ENCODE results near the gene B3GNT5.

B3GNT5 gene

DNA sequence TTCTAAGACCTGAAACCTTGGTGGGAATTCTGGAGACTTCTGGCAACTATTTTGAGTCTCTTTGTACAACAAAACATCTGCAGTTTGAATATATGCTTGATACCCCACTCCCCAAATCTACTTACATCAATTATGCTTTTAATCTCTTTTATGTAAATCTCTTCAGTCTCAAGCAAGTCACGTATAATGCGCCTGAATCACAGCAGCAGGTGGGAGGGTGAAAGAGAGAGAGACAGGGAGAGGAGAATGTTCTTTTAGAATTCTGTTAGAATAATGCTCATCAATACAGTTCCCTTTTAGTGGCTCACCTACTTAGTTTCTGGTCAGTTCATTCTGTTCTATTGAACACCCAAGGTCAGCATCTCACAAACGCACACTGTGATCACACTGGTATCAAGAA lies 22.2 kb upstream of the B3GNT5 start:
- no peak for FAIRE-seq

DNA sequence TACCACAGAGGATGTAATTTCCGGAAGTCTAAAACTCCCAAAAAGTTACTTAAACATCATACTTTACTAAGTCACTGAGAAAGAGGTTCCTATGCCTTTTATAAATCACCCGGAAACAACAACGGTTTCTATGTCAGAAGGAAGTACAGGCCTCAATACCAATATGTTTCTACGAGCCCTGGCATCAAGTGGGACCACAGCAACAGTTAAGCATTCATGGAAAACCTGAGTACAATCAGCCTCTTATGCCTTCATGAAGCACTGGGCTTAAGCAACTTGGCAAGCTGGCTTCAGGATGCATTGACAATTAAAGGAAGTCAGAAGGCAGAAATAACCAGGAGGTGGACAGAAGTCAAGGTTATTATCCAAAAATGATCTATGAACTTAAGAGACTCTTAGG lies 19.1 kb upstream of the B3GNT5 start:
- FAIRE-seq: no peak

DNA sequence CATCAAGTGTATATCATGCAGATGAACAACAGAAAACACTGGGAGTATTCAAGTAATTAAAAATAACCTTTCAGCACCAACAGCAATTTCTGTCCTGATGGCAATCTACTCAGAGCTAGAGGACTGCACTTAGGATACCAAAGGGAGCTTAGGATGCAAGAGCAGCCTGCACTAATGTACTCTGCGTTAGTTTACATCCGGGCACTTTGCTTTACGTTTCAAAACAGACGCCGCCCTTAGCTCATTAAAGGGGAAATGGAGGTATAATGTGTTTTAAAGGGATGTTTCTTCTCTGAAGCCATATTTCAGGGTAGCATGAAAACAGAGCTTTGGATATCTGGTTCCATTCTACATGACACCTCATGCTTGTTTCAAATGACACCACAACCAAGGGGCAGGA lies 14.0 kb upstream of the B3GNT5 start:
- FAIRE-seq: no peak

GRCh38 chr3:183242431-183242830 lies 10.6 kb upstream of the B3GNT5 start:
- FAIRE-seq: no peak

DNA sequence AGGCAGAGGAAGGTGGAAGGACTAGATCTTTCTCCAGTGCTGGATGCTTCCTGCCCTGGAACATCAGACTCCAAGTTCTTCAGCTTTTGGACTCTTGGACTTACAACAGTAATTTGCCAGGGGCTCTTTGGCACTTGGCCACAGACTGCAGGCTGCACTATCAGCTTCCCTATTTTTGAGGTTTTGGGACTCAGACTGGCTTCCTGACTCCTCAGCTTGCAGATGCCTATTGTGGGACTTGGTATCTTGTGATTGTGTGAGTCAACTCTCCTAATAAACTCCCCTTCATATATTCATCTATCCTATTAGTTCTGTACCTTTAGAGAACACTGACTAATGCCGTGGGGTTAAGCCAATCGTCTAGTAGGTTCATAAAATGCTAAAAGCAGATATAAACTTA lies 8.8 kb upstream of the B3GNT5 start:
- FAIRE-seq: no peak

GRCh38 chr3:183244981-183245476 lies 8.0 kb upstream of the B3GNT5 start:
- FAIRE-seq: no peak

DNA sequence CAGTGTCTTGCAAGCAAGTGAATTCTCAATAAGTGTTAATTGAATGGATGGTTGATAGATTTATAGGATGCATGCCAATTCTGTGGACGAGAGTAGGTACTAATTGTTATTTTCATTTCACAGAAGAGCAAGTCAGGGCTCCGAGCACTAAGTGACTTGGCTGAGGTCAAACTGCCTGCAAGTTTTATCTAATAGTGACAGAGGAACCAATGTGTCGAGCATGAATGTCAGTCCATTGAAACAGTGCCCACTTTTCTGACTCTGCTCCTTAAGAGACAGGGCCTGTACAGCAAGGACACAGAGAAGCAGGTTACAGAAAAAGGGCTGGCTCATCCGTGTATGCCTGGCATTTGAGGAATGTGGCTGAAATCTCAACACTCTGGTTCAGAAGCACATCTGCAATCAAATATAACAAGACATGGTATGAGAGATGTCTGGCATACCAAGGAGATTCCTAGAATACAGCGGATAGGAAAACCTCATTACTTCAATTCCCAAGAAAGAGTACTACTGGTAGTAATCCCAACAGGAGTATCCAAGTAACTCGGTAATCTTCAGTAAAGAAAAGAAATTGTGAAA lies 6.0 kb upstream of the B3GNT5 start:
- no peak for FAIRE-seq

DNA sequence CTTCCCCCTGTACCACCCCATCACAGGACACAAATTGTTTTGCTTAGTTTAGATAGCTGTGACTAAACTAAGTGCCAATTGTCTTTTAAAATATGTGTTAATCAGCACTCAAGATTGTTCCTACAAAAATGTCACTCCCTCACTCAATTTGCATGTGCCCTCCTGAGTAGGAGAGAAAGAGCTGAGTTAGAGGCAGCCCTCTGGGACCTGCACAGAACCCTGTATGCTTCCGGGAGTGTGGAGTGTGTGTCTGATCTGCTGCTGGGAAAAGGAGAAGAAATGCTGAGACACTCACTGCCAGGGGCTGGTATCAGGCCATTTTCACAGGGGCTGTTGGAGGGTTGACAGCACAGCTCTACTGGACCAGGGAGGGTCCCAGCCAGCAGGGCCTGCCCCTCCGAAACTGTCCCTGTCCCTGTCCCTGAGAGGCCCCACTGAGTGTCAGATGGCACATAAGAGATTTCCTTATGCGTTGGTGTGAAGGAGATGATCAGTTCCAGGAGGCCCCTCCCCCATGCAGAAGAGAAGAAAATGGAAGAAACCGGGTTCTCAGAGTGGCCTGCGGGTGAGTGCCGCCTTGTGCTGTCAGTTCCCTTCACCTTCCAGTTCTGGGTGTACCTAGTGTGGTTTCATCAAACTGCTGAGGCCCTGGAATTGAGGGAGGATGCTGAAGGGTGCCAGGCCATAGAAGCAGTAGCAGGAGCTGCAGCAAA lies 3.9 kb upstream of the B3GNT5 start:
- no peak for FAIRE-seq

DNA sequence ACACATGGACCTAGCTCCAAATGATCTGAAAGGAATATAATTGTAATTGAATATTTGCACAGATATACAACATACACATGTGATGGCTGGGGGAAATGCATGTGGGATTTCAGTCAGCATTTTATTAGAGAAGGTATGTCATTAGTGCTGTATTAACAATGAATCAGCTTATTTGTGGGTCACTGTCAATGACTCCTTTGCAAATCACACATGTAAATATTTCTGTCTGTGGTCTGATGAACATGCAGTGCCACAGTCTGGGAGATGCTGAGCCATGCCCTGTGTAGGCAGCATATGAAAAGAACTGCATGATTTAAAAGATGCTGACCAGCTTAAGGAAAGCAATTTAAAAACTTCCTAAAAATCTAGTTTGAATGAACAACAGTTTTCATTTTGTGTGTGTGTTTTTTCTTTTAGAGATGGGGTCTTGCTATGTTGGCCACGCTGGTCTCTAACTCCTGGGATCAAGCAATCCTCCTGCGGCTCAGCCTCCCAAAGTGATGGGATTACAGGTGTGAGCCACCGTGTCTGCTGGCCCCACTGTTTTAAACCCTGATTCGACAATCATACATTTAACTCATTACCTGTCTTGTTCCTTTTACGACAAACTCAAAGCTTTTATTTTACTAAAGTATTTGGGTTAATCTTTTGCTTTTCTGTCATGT lies 803 bp upstream of the B3GNT5 start:
- no peak for FAIRE-seq

- FAIRE-seq: no peak
These were observed 754 bp downstream of the B3GNT5 start for GRCh38 chr3:183253528-183254486.

GRCh38 chr3:183254487-183255347 lies 1.7 kb downstream of the B3GNT5 start:
- FAIRE-seq: no peak

DNA sequence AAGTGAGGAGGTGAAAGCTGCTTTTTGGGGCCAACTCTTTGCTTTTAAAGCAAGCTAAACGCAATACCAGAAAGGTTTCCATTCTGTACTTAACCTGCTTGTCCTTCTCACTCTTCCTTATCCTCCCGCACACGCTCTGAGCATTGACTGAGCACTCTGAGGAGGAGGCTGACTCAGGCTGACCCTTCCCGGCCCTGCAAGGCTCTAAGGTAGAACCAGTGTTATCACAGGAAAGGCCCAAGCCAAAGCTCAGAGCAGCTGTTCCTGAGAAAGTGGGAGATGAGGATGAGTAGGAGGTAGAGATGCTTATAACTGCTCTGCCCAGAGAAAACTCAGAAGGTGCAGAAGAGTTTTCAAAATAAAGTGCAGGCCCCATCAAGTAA lies 2.3 kb downstream of the B3GNT5 start:
- no peak for FAIRE-seq

GRCh38 chr3:183259087-183259486 lies 6.0 kb downstream of the B3GNT5 start:
- no peak for FAIRE-seq

DNA sequence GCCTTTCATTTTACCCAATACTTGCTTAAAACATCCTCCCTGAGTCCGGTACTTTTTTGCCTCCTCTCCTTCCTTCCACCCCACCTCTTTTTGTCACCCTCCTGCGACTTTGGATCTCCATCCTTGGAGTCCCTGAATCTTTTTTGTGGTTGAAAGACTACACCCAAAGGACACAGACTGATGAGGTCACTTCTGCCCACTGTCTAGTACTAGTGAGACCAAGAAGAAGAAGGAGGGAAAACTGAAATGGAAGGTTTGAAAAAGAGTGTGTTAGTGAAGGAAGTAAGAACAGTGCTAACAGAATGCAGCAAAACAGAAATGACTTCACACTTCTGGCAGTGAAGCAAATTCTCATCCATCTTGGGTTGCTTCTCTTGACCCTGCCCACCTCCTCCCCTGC lies 6.6 kb downstream of the B3GNT5 start:
- no peak for FAIRE-seq

DNA sequence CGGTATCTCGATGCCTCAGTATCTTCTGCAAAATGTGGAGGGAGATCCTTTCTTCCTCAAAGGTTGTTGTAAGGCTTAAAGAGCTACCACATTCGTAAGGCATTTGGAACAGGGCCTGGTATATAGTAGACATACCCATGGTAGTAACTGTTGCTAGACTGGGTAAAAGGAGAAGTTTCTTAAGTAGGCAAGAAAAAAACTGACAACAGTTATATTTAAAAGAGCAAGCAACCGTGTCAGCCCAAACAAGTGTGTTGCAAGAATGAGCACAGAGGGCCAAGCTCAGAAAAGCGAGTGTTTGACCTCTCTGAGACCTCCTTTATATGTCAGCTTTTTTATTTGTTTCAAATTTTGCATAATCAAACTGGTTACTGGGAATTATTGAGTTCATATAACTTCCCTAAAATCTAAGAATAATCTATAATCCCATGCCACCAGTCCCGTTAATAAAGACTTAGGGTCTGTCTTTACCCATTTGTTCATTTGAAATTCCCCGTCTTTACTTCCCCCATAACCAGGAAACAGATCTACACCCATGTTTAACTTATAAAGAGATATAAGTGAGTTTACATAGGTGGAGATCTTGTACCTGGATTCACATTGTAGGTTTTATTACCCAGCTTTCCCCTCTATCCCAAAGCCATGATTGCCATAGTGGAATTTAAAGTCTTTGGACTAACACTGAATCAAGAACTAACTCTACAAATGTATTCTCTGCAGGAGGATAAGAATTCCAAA lies 7.3 kb downstream of the B3GNT5 start:
- no peak for FAIRE-seq

GRCh38 chr3:183261151-183261724 lies 8.2 kb downstream of the B3GNT5 start:
- FAIRE-seq: no peak

- FAIRE-seq: no peak
These were observed 9.9 kb downstream of the B3GNT5 start for GRCh38 chr3:183262875-183263378.

DNA sequence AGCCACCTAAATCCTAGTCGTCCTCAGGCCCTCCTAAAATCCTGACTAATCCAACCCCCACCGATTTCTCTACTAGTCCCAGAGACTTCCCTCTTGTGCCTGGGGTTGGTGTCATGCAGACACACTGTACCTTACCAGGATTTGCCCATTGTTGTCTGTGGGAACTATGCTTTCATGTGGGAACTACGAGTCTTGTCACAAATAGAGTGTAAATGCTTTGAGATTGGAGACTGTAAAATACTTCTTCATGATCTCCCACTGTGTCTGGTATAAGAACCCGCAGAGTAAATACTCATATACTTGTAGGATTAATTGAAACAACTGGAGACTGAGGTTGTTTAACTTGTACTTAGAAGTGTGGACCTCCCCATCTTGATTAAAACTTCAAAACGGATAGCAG lies 11.2 kb downstream of the B3GNT5 start:
- FAIRE-seq: no peak

DNA sequence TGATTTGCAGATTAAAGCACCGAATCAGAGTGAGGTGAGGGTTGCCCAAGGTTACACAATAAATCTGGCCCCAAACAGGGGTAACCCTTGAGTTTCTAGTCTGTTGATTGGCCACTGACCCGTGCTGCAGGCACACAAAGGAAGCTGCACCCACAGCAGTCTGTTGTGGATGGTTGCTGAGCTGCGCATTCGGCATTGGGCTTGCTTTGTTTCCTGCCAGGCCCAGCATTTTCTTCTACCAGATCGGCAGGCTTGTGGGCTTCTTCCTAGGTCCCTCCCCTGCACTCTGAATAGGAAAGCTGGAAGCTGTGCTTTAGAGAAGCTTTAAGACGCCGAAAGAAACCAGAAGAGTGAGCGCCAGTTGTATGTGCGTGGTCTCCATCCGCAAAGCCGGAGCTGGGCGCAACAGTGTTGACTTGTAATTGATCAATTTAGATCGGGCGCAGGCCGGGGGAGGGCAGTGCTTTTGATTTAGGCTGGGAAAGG lies 12.1 kb downstream of the B3GNT5 start:
- no peak for FAIRE-seq

GRCh38 chr3:183265834-183266417 lies 12.9 kb downstream of the B3GNT5 start:
- no peak for FAIRE-seq

All from G401.6 (cell line).